GM18505 (cell line): Measurements from ENCODE around the gene SUZ12.
"Not testable (repeated sequence)": the region's sequence is repeated elsewhere in the genome, so short reads cannot be mapped to it uniquely, and the experiment has no call there.

Experiments used
- ATAC-seq: cut with Tn5 transposase; IDR thresholded peaks from one replicate; pipeline ENCODE4 v1.9.1; 2021; ENCODE audit not compliant: unreplicated experiment
- POLR2A ChIP-seq: IDR thresholded peaks from 4 replicates; pipeline ENCODE4 v1.6.1; 2011; ENCODE audit warnings: borderline replicate concordance; ENCODE audit not compliant: insufficient read depth, insufficient read length; ENCODE audit errors: extremely low read depth

SUZ12 gene

DNA sequence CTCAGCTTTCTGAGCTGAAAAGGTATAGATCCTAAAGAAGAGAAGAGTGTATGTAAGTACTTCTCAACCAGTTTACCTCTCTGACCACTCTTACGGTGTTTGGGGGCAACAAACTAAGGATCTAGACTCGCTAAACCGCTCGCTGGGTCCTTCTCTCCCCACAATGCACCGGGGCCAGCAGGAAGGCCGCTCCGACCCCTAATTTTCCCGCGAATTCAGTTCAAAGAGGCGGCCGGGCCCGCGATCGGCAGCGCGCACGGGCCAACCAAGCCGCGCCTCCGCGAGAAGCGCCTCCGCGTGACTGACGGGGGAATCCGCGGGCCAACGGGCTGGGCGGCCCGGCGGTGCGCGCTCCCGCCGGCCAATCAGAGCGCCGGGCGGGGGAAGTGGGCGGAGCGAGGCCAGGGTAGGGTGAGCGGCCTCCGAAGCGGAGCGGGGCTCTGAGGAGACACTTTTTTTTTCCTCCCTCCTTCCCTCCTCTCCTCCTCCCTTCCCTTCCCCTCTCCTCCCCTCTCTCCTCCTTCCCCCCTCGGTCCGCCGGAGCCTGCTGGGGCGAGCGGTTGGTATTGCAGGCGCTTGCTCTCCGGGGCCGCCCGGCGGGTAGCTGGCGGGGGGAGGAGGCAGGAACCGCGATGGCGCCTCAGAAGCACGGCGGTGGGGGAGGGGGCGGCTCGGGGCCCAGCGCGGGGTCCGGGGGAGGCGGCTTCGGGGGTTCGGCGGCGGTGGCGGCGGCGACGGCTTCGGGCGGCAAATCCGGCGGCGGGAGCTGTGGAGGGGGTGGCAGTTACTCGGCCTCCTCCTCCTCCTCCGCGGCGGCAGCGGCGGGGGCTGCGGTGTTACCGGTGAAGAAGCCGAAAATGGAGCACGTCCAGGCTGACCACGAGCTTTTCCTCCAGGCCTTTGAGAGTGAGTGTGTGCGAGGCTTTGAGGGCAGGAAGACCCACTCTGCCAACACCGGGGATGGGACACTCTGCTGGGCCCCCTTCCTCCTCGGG, at the start of gene SUZ12:
TSS of gene SUZ12 (plus strand) at position 393 of the 995 bp plus-strand sequence. CDS start at position 633, 240 bp downstream.
- peak; percentile 95 for ATAC-seq
- peak; percentile 79 for TF ChIP-seq POLR2A

- no peak for TF ChIP-seq POLR2A
- ATAC-seq, result no peak
Observed at GRCh38 chr17:31888124-31888523, 48.7 kb upstream of the SUZ12 start.

- no peak for TF ChIP-seq POLR2A
- no peak for ATAC-seq
Observed at GRCh38 chr17:31900877-31901276, 35.9 kb upstream of the SUZ12 start.

DNA sequence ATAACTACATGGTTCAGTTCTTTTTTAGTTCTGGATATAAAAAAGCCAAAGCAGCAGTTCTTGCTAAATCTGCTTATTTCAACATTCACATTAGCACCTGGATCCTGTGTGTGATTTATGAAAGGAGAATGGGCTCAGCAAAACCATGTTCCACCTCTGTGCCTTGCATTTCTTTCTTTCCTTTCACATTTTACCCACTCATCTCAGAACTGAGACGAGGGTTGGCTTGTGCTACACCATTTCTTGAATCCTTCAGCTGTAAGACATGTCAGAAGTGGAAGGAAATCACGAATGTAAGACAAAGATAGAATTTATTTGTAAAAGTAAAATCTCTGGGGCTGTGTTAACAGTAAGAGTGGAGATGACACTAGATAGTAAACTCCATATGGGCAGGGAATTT, 34.1 kb upstream of the SUZ12 start:
- no peak for ATAC-seq
- TF ChIP-seq POLR2A, result no peak

- ATAC-seq, result no peak
- TF ChIP-seq POLR2A, result no peak
Observed at GRCh38 chr17:31903401-31903800, 33.4 kb upstream of the SUZ12 start.

DNA sequence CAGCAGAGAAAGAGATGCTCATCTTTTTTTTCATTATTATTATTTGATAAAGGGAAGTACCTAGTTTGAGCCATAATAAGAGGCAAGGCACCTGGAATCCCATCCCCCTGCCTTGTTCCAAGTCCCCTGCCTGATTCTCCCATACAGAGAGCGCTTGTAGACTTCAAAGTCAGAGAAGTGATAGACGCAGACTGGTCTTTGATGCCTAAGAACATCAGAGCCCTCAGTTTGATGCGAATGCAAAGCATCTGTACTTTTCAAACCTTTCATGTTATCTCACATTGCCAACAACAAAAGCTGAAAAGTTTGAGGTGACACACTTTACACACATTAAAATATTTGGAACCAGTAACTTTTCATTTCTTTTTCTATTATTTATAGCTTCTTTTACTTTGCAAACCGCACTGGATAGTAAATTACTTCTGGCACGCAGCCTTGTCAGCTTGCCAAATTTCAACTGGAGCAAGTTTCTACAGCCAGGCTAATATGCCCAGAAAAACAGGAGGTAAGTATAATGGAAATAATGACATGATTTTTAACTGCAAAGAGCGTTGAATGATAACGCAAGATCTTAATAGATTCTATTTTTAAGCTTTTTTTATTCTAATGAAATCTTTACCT, 29.4 kb upstream of the SUZ12 start:
- no peak for ATAC-seq
- TF ChIP-seq POLR2A, result no peak

GRCh38 chr17:31908386-31908785, 28.4 kb upstream of the SUZ12 start:
- TF ChIP-seq POLR2A, result no peak
- ATAC-seq, result no peak

- not testable (repeated sequence) for ATAC-seq
Observed at GRCh38 chr17:31912705-31913104, 24.1 kb upstream of the SUZ12 start.

DNA sequence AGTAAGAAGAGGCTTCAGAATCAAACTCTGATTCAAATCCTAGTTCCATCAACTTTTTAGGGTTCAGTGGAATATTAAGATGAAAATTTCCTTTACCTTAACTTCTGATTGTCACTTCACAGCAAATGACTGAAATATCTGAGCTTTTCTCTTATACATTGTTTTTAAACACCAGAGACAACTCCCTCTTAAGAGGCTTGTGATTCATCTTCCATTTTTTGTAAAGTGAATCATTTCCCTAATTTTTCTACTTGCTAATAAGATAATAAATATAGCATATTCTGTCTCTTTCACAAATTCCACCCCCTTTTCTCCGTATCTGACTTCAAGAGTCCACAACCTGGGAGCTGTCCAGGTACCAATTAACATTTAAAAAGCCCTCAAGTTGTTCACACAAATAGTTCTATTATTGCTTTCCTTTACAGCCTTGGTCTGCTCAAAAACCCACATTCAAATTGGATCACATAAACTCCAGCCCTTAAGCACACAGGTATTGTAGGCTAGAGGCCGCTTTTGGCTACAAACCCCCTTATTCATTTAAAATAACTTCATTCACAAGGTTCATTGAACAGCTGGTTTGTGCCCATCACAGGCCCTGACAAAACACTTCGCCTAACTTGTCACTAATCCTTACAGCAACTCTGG, 21.2 kb upstream of the SUZ12 start:
- ATAC-seq, result no peak
- no peak for TF ChIP-seq POLR2A

- no peak for TF ChIP-seq POLR2A
- no peak for ATAC-seq
Observed at GRCh38 chr17:31916491-31917064, 20.2 kb upstream of the SUZ12 start.

GRCh38 chr17:31917065-31917529, 19.7 kb upstream of the SUZ12 start:
- no peak for ATAC-seq
- TF ChIP-seq POLR2A, result no peak

GRCh38 chr17:31917721-31918120, 19.1 kb upstream of the SUZ12 start:
- ATAC-seq, result not testable (repeated sequence)

GRCh38 chr17:31918701-31919128, 18.1 kb upstream of the SUZ12 start:
- TF ChIP-seq POLR2A, result no peak
- ATAC-seq, result no peak
